ENCODE data around the gene PHF21B. TPM values are rescaled to one million over a fixed set of nuclear protein-coding genes. Genes with fewer than 3 reads are reported as not detected.

PHF21B gene
- total RNA-seq, 1 donor = not detected

- no peaks in the 10 kb centered on the region for H3K79me2 ChIP-seq (ENCODE audit: insufficient read depth, low read length)
- no peaks in the 10 kb centered on the region for H3K36me3 ChIP-seq (ENCODE audit: insufficient read depth, low read length)
- H3K9me3 ChIP-seq (ENCODE audit: low read depth, low read length) = no peaks in the 10 kb centered on the region
- no peak overlapping the region for H3K27ac ChIP-seq (ENCODE audit: low read depth, low read length)
- no peaks in the 10 kb centered on the region for H3K4me1 ChIP-seq (ENCODE audit: insufficient read depth, low read length)
- no peaks in the 10 kb centered on the region for H3K27me3 ChIP-seq (ENCODE audit: insufficient read depth, low read length)
- peak; percentile 58 for DNase-seq (ENCODE audit: insufficient read length, low spot score, missing footprints)
- no peaks in the 10 kb centered on the region for H4K20me1 ChIP-seq (ENCODE audit: insufficient read depth, low read length)
- TF ChIP-seq, protein P1, sequence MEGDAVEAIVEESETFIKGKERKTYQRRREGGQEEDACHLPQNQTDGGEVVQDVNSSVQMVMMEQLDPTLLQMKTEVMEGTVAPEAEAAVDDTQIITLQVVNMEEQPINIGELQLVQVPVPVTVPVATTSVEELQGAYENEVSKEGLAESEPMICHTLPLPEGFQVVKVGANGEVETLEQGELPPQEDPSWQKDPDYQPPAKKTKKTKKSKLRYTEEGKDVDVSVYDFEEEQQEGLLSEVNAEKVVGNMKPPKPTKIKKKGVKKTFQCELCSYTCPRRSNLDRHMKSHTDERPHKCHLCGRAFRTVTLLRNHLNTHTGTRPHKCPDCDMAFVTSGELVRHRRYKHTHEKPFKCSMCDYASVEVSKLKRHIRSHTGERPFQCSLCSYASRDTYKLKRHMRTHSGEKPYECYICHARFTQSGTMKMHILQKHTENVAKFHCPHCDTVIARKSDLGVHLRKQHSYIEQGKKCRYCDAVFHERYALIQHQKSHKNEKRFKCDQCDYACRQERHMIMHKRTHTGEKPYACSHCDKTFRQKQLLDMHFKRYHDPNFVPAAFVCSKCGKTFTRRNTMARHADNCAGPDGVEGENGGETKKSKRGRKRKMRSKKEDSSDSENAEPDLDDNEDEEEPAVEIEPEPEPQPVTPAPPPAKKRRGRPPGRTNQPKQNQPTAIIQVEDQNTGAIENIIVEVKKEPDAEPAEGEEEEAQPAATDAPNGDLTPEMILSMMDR (IDR thresholded peaks at IDR 0.05; ENCODE audit: extremely low read depth, low read depth, low read length) = no peak
- no peak overlapping the region for H3K4me3 ChIP-seq (ENCODE audit: insufficient read depth, low read length)
- H2AFZ ChIP-seq (ENCODE audit: low read length) = no peak overlapping the region
- no peak overlapping the region for H3K4me2 ChIP-seq (ENCODE audit: insufficient read depth, low read length)
Observed at GRCh38 chr22:44916281-44917231, 93.2 kb downstream of the PHF21B start.

GRCh38 chr22:44915441-44915840 is 94.4 kb downstream of the PHF21B start:
- no peaks in the 10 kb centered on the region for H3K9me3 ChIP-seq (ENCODE audit: low read depth, low read length)
- no peaks in the 10 kb centered on the region for H3K4me1 ChIP-seq (ENCODE audit: insufficient read depth, low read length)
- TF ChIP-seq, protein P1 (IDR thresholded peaks at IDR 0.05; ENCODE audit: extremely low read depth, low read depth, low read length) = no peak
- H3K36me3 ChIP-seq (ENCODE audit: insufficient read depth, low read length) = no peaks in the 10 kb centered on the region
- H3K4me2 ChIP-seq (ENCODE audit: insufficient read depth, low read length) = no peak overlapping the region
- DNase-seq (ENCODE audit: insufficient read length, low spot score, missing footprints) = no peak
- no peak overlapping the region for H3K27ac ChIP-seq (ENCODE audit: low read depth, low read length)
- no peak overlapping the region for H2AFZ ChIP-seq (ENCODE audit: low read length)
- no peaks in the 10 kb centered on the region for H3K27me3 ChIP-seq (ENCODE audit: insufficient read depth, low read length)
- no peak overlapping the region for H3K4me3 ChIP-seq (ENCODE audit: insufficient read depth, low read length)
- H3K79me2 ChIP-seq (ENCODE audit: insufficient read depth, low read length) = no peaks in the 10 kb centered on the region
- H4K20me1 ChIP-seq (ENCODE audit: insufficient read depth, low read length) = no peaks in the 10 kb centered on the region

DNA sequence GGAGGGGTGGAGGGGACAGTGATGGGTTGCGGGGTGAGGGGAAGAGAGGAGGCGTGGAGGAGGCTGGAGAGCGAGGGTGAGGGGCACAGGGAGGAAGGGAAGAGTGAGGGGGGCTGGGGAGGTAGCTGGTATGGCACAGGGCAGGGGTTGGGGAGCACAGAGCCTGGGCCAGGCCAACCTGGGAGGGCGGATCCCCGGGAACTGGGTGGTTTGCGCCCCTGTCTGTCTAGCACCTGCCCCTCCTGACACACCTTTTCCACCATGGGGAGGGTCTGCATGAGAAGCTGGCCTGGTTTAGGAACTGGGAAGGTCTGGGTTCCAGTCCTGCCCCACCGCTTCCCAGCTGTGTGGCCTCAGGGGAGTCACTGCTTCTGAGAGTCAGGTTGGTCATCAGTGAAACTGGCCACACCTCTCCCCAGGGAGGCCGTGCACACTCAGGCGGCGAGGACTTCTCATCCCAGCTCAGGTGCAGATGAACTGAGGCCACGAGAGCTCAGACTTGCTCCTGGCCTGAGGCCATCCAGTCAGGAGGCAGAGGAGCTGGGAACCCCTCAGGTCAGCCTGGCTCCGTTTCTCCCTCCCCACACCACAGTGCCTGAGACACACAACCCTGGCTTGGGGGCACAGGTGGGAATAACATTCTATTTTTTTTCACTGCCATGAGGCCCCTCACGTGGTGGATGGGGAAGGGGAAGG is 95.6 kb downstream of the PHF21B start:
- no peak overlapping the region for H3K27ac ChIP-seq (ENCODE audit: low read depth, low read length)
- H2AFZ ChIP-seq (ENCODE audit: low read length) = no peak overlapping the region
- H3K4me2 ChIP-seq (ENCODE audit: insufficient read depth, low read length) = no peak overlapping the region
- no peak overlapping the region for H3K4me3 ChIP-seq (ENCODE audit: insufficient read depth, low read length)
- H3K36me3 ChIP-seq (ENCODE audit: insufficient read depth, low read length) = no peaks in the 10 kb centered on the region
- H3K27me3 ChIP-seq (ENCODE audit: insufficient read depth, low read length) = no peaks in the 10 kb centered on the region
- peak; percentile 56 for DNase-seq (ENCODE audit: insufficient read length, low spot score, missing footprints)
- TF ChIP-seq, protein P1 (IDR thresholded peaks at IDR 0.05; ENCODE audit: extremely low read depth, low read depth, low read length) = no peak
- no peaks in the 10 kb centered on the region for H4K20me1 ChIP-seq (ENCODE audit: insufficient read depth, low read length)
- no peaks in the 10 kb centered on the region for H3K4me1 ChIP-seq (ENCODE audit: insufficient read depth, low read length)
- H3K79me2 ChIP-seq (ENCODE audit: insufficient read depth, low read length) = no peaks in the 10 kb centered on the region
- no peaks in the 10 kb centered on the region for H3K9me3 ChIP-seq (ENCODE audit: low read depth, low read length)
